OCI-M2 (cell line): Measurements from ENCODE around the gene SEZ6L2.
"Not testable (repeated sequence)": the region's sequence is repeated elsewhere in the genome, so short reads cannot be mapped to it uniquely, and the experiment has no call there.

Experiments used
- DNase-seq: peaks from one replicate; lab custom pipeline; 2025; ENCODE audit not compliant: unreplicated experiment; lab: John Stamatoyannopoulos, UW

Gene SEZ6L2

GRCh38 chr16:29899516-29900101, at the start of gene SEZ6L2:
Gene SEZ6L2 (minus strand): TSS chr16:29899550. CDS start chr16:29899019, 531 bp downstream.
- DNase-seq, result no peak

- DNase-seq, result no peak
These were observed 48.5 kb upstream of the SEZ6L2 start for GRCh38 chr16:29947897-29948296.

DNA sequence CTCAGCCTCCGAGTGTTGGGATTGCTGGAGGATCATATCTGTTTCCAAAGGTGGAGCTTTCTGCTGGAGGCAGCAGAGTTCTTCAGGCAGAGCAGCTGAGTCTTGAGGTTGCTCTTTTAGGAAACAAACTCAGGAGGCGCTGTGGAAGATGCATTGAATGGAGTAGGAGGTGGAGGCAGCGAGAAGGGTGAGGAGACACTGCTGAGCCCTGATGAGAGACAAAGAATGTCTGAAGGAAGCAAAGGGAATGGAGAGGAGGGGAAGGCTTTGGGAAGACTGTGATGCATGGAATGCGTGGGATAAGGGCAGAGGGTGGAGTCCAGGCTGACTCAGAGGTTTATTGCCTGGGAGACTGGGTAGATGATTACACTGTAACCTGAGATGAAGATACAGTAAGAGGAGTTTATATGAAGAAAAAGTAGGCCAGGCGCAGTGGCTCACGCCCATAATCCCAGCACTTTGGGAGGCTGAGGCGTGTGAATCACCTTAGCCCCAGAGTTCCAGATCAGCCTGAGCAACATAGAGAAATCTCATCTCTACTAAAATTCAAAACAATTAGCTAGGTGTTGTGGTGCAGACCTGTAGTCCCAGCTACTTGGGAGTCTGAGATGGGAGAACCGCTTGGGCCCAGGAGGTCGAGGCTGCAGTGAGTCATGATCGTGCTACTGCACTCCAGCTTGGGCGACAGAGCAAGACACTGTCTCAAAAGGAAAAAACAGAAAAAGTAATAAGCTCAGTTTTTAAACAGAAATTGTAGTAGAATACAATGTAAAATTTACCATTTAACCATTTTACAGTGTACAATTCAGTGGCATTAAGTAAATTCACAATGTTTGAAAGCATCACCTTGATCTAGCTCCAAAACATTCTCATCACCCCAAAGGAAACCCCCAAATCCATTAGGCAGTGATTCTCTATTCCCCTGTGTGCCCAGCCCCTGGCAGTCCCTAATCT, 44.8 kb upstream of the SEZ6L2 start:
- DNase-seq, result no peak

DNA sequence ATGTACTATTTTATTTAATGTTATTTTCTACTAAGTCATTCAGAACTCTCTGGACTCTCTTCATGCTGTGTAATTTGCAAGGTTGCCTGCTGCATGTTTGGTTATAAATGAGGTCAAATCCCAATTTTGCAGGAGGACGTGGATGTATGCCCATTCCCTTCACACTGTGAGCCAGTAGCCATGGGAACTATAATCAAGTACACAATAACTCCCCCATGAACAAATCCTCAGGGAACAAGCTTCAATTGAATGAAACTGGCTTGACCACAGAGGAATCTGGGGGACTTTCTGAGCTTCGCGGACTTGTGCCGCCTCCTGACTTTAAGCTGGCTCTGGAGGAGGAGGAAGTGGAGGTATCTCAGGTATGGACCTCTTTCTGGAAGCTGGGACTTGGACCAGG, 41.3 kb upstream of the SEZ6L2 start:
- DNase-seq, result no peak

DNA sequence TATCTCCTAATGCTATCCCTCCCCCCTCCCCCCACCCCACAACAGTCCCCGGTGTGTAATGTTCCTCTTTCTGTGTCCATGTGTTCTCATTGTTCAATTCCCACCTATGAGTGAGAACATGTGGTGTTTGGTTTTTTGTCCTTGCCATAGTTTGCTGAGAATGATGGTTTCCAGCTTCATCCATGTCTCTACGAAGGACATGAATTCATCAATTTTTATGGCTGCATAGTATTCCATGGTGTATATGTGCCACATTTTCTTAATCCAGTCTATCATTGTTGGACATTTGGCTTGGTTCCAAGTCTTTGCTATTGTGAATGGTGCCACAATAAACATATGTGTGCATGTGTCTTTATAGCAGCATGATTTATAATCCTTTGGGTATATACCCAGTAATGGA, 32.4 kb upstream of the SEZ6L2 start:
- not testable (repeated sequence) for DNase-seq

GRCh38 chr16:29927070-29927905, 27.9 kb upstream of the SEZ6L2 start:
- no peak for DNase-seq

DNA sequence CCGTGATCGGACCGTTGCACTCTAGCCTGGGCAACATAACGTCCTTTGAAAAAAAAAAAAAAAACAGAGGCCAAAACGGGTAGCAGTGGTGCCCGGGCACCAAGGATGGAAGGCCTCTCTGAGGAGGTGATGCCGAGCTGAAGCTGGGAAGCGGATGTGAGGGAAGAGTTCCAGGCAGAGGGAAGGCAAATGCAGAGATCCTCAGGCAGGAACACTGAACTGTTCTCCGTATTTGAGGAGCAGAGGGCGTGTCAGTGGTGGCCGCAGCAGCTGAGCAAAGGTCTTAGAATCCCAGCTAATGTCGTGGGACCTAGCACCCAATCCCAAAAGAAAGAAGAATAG, 27.3 kb upstream of the SEZ6L2 start:
- DNase-seq, result no peak

GRCh38 chr16:29925781-29926710, 26.7 kb upstream of the SEZ6L2 start, which contains the start of gene KCTD13:
Gene KCTD13 (minus strand): TSS chr16:29926226. CDS start chr16:29926033, 193 bp downstream.
- DNase-seq, result peak; percentile 59

DNA sequence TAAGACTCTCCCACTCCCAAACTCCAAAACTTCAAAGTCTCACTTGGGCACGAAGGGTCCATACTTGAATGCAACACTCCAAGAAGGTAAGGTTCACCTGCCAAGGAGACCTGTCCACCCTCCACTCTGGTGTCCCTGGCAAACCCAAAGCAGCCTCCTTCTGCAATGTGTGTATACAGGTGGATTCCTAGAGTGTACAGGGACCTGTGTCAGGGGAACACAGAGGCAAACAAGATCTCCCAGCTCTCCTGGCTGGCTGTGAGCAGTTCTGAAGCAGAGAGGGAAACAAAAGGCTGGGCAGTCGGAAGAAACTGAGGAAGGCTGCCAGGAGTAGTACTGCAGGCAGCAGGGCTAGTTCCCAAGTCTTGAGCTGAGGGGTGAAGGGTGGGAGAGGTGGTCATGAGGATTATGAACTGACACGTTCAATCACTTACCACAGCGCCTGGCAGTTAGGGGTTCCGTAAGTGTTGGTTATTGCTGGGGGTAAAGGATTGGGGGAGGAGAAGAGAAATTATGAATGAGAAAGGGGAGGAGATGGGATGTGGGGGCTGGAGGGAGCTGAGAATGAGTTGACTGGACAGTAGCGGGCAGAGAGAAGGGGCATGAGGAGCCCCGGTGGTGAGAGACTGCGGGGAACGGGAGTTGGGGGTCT, 25.9 kb upstream of the SEZ6L2 start:
- DNase-seq, result no peak

GRCh38 chr16:29922986-29923501, 23.7 kb upstream of the SEZ6L2 start:
- DNase-seq, result no peak

GRCh38 chr16:29922326-29922725, 23.0 kb upstream of the SEZ6L2 start:
- DNase-seq, result no peak

DNA sequence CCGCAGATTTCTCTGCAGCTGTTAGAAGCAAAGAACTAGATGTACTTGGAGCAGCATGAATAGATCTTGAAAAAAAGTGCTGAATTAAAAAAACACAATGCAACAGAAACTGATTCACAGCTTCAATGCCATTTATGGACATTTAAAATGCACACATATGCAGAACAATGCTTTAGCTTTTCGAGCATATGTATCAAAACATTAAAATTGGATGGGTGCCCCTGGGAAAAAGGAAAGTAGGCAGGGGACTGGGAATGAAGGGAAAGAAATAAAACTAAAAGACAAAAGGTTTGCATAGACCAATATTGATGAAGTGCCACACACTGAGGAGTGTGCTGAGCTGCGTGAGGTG, 21.7 kb upstream of the SEZ6L2 start:
- DNase-seq, result no peak

GRCh38 chr16:29920288-29921033, 21.1 kb upstream of the SEZ6L2 start:
- DNase-seq, result no peak

DNA sequence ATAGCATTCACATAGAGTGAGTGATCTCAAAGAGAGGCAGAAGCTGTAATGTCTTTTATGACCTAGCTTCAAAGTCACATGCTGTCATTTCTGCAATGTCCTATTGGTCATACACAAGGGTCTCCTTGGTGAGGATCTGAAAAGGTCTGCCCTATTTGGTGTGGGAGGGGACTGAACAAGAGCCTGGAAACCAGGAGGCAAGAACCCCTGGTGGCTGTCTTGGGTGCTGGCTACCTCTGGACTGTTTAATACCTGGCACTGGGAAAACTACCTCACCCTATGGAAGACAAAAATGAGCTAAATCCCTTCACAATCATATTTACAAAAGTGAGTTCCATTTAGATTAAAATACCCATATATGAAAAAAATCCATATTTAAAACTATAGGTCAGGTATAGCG, 17.6 kb upstream of the SEZ6L2 start:
- DNase-seq, result no peak

GRCh38 chr16:29915590-29916247, 16.4 kb upstream of the SEZ6L2 start:
- no peak for DNase-seq

DNA sequence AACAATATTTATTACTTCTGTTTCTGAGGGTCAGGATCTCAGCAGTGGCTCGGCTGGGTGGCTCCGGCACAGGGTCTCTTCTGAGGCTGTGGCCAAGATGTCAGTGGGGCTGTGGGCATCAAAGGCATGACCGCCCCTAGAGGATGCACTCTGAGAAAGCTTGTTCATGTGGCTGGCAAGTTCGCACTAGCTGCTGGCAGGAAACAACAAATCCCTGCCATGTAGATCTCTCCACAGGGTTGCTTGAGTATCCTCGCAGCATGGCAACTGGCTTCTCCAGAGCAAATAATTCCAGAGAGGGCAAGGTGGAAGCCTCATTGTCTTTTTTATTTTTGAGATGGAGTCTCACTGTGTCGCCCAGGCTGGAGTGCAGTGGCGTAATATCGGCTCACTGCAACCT, 14.2 kb upstream of the SEZ6L2 start:
- DNase-seq, result no peak

DNA sequence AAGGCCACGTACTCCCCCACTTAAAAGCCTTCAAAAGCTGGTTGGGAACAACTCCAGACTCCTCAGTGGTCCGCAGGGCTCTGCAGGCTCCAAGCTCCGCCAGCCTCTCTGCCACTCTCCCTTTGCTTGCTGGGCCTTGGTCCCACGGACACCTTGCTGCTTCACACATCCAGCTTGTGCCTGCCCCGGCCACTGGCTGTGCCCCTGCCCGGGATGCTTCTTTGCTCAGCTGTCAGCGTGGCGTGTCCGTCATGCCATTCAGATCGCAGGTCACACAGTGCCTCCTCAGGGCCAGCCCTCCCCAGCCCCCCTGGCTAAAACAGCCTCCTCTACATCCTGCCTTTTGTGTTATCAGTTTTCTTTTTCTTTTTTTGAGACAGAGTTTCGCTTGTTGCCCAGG, 12.7 kb upstream of the SEZ6L2 start:
- no peak for DNase-seq

DNA sequence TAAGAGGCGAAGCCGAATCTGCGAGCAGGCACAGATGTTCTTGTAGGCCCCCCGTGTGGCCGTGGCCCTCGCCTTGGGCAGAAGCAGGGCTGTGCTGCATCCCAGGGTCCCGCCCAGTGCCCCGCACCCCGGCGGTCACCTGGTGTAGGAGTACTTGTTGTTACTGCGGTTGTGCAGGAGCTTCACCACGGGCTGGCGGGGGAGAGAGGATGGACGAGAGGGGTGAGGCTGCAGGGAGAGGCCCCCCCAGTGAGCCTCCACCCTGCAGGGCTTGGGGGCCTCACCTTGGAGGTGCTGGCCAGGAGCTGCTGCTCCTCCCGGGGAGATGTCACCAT, 12.3 kb upstream of the SEZ6L2 start:
- no peak for DNase-seq
